Caco-2 (cell line): Measurements from ENCODE around the gene EVI5L. TPM values are rescaled to one million over a fixed set of nuclear protein-coding genes. Genes with fewer than 3 reads are reported as not detected.

Experiments used
- BruUV-seq: library from RNA; stranded (reverse); fragments of 400-500 nt; replicated peaks from 2 replicates; lab custom pipeline; 2021; lab: Mats Ljungman, UMichigan
- CTCF ChIA-PET: fragments of 300-600 bp; sonication (Branson Sonifier 250); formaldehyde crosslinking; loops from one replicate; lab custom pipeline; 2022; ENCODE audit warnings: antibody characterized with exemption; lab: Charles Lee
- POLR2A ChIA-PET: fragments of 300-600 bp; sonication (Branson Sonifier 250); formaldehyde crosslinking; loops from one replicate; lab custom pipeline; 2022; ENCODE audit warnings: antibody characterized with exemption; lab: Charles Lee
- DNase-seq, 2 experiments: peaks; one replicate each; pipeline versions ENCODE4 v3.0.0 to v3.0.0-alpha.2; 2020 to 2022
- H3K27me3 ChIP-seq: replicated peaks from 2 replicates; pipeline ENCODE4 v1.6.0; 2011; ENCODE audit warnings: low read length; ENCODE audit not compliant: control insufficient read depth, insufficient read depth
- H3K36me3 ChIP-seq: 2 replicates; pipeline ENCODE4 v1.5.1; 2011; ENCODE audit warnings: low read length; ENCODE audit not compliant: control insufficient read depth, insufficient read depth
- H3K4me1 ChIP-seq: fragments of 250-450 bp; sonication (Bioruptor Pico); 2 replicates; pipeline ENCODE4 v1.5.1; 2020; ENCODE audit warnings: mild to moderate bottlenecking
- H3K4me3 ChIP-seq: 2 replicates; pipeline ENCODE4 v1.5.1; 2011; ENCODE audit warnings: low read depth, mild to moderate bottlenecking, control low read depth, low read length
- H3K9me3 ChIP-seq: fragments of 250-450 bp; sonication (Bioruptor Pico); 2 replicates; pipeline ENCODE4 v1.5.1; 2020; ENCODE audit warnings: mild to moderate bottlenecking, moderate library complexity
- H3K27ac Mint-ChIP-seq: one replicate; pipeline ENCODE4 v1.8.0; 2022; ENCODE audit warnings: mixed read lengths; ENCODE audit not compliant: unreplicated experiment
- H3K27me3 Mint-ChIP-seq: one replicate; pipeline ENCODE4 v1.8.0; 2022; ENCODE audit warnings: mixed read lengths; ENCODE audit not compliant: insufficient read depth, unreplicated experiment
- H3K36me3 Mint-ChIP-seq: one replicate; pipeline ENCODE4 v1.8.0; 2022; ENCODE audit warnings: mild to moderate bottlenecking, mixed read lengths; ENCODE audit not compliant: insufficient read depth, unreplicated experiment
- H3K4me1 Mint-ChIP-seq: one replicate; pipeline ENCODE4 v1.8.0; 2022; ENCODE audit warnings: low read depth, mixed read lengths; ENCODE audit not compliant: unreplicated experiment
- H3K4me3 Mint-ChIP-seq: one replicate; pipeline ENCODE4 v1.8.0; 2022; ENCODE audit warnings: mild to moderate bottlenecking, moderate library complexity, mixed read lengths; ENCODE audit not compliant: unreplicated experiment
- H3K9me3 Mint-ChIP-seq: one replicate; pipeline ENCODE4 v1.8.0; 2022; ENCODE audit warnings: mixed read lengths; ENCODE audit not compliant: unreplicated experiment
- CTCF ChIP-seq, 2 experiments: fragments of 200-600 bp in 1 of 2; IDR thresholded peaks; 1 replicate in 1 of 2; 2 replicates in 1 of 2; pipeline versions ENCODE4 v1.5.1 to v1.8.0; 2011 to 2022; ENCODE audit warnings: antibody characterized with exemption in 1 of 2, control low read depth in 1 of 2, inconsistent platforms in 1 of 2, low read depth in 1 of 2, low read length in 1 of 2, mild to moderate bottlenecking in 1 of 2, moderate library complexity in 1 of 2; ENCODE audit not compliant: insufficient read depth in 1 of 2, severe bottlenecking in 1 of 2, unreplicated experiment in 1 of 2
- intact Hi-C: fragments of 100-400 bp; cut with micrococcal nuclease; formaldehyde crosslinking; loops from one replicate; pipeline ENCODE4 v1.10.0; 2022; ENCODE audit not compliant: unreplicated experiment
- total RNA-seq: library from RNA; stranded (reverse); gene quantifications from 2 replicates; pipeline ENCODE4 v1.2.3, GENCODE V29; 2022

The EVI5L gene
- total RNA-seq, 1 experiment from 2014 or later, result 9.8 TPM

GRCh38 chr19:7885818-7886217, 55.8 kb downstream of the EVI5L start:
- Histone ChIP-seq H3K27me3 (no peaks in the 10 kb centered on the region), H3K4me1 (peaks cover 10% of the 10 kb centered on the region; the same call in 1 of the 2 replicates), H3K9me3 (no peaks in the 10 kb centered on the region), H3K36me3 (no peaks in the 10 kb centered on the region), H3K4me3 (no peak overlapping the region)
- BruUV-seq, result no TSS peak
- no peak for DNase-seq
- intact Hi-C loops, result loop anchor here (5.0 kb wide), 1 partner anchor 34 kb away; no protein-coding TSS in a partner anchor
- H3K9me3 Mint-ChIP-seq, result no peaks in the 10 kb centered on the region
- H3K4me1 Mint-ChIP-seq, result no peaks in the 10 kb centered on the region
- TF ChIP-seq CTCF (IDR thresholded peaks at IDR 0.05; ENCODE audit: insufficient read depth in 1 of 2, low read depth in 1 of 2, low read length in 1 of 2, severe bottlenecking in 1 of 2, unreplicated experiment in 1 of 2), result no peak
- no peak overlapping the region for H3K4me3 Mint-ChIP-seq
- ChIA-PET CTCF (interaction anchor here (0.7 to 2.3 kb wide), 4 partner anchors 16 to 35 kb away, joined by 3 to 5 read pairs (median 5); partner anchors contain the start of genes MAP2K7 and SNAPC2), POLR2A (no interaction called here)
- no peaks in the 10 kb centered on the region for H3K36me3 Mint-ChIP-seq
- H3K27ac Mint-ChIP-seq, result no peak overlapping the region
- no peaks in the 10 kb centered on the region for H3K27me3 Mint-ChIP-seq

GRCh38 chr19:7887408-7888144, 57.6 kb downstream of the EVI5L start:
- POLR2A ChIA-PET, result interaction anchor here (0.6 to 2.3 kb wide), 4 partner anchors 16 to 56 kb away, joined by 6 to 12 read pairs (median 8); partner anchors contain the start of genes MAP2K7 and TIMM44
- BruUV-seq, result no TSS peak
- H3K9me3 ChIP-seq, result no peaks in the 10 kb centered on the region
- TF ChIP-seq CTCF (IDR thresholded peaks at IDR 0.05; ENCODE audit: insufficient read depth in 1 of 2, low read depth in 1 of 2, low read length in 1 of 2, severe bottlenecking in 1 of 2, unreplicated experiment in 1 of 2), result no peak
- H3K27me3 ChIP-seq, result no peaks in the 10 kb centered on the region
- no peaks in the 10 kb centered on the region for H3K36me3 ChIP-seq
- intact Hi-C loops, result loop anchor here (2.0 to 5.0 kb wide), 2 partner anchors 15 to 35 kb away; partner anchors contain the start of gene MAP2K7
- H3K4me3 Mint-ChIP-seq, result peak overlapping the region; percentile 70
- H3K4me1 Mint-ChIP-seq, result no peaks in the 10 kb centered on the region
- no peak for DNase-seq
- CTCF ChIA-PET, result interaction anchor here (0.7 to 2.3 kb wide), 3 partner anchors 18 to 34 kb away, joined by 3 to 8 read pairs (median 5); no protein-coding TSS in a partner anchor
- no peaks in the 10 kb centered on the region for H3K9me3 Mint-ChIP-seq
- H3K4me1 ChIP-seq, result peaks cover 10% of the 10 kb centered on the region; the same call in 1 of the 2 replicates
- no peak overlapping the region for H3K27ac Mint-ChIP-seq
- H3K27me3 Mint-ChIP-seq, result no peaks in the 10 kb centered on the region
- H3K4me3 ChIP-seq, result no peak overlapping the region
- H3K36me3 Mint-ChIP-seq, result no peaks in the 10 kb centered on the region

- TF ChIP-seq CTCF (IDR thresholded peaks at IDR 0.05; ENCODE audit: insufficient read depth in 1 of 2, low read depth in 1 of 2, low read length in 1 of 2, severe bottlenecking in 1 of 2, unreplicated experiment in 1 of 2), result peak in 1 of 2 experiments; percentile 10
- no peaks in the 10 kb centered on the region for H3K9me3 Mint-ChIP-seq
- CTCF ChIA-PET, result interaction anchor here (0.7 to 1.2 kb wide), 3 partner anchors 19 to 344 kb away, joined by 3 to 8 read pairs (median 3); no protein-coding TSS in a partner anchor
These were observed 58.3 kb downstream of the EVI5L start, which contains the start of gene LRRC8E for GRCh38 chr19:7888145-7888825. Gene LRRC8E (plus strand): TSS chr19:7888510. CDS start chr19:7895604, 7,094 bp downstream.

More at GRCh38 chr19:7888145-7888825, 58.3 kb downstream of the EVI5L start, which contains the start of gene LRRC8E:
- H3K27me3 ChIP-seq, result no peaks in the 10 kb centered on the region
- BruUV-seq, result no TSS peak
- POLR2A ChIA-PET, result interaction anchor here (0.6 to 2.3 kb wide), 5 partner anchors 15 to 318 kb away, joined by 3 to 12 read pairs (median 8); partner anchors contain the start of genes MAP2K7 and TIMM44
- peak; percentile 78 to 85 for DNase-seq
- intact Hi-C loops, result loop anchor here (2.0 to 5.0 kb wide), 2 partner anchors 15 to 36 kb away; partner anchors contain the start of gene MAP2K7
- Mint-ChIP-seq H3K27ac (peak within 1 kb of the TSS; percentile 19), H3K27me3 (no peaks in the 10 kb centered on the region), H3K4me1 (no peaks in the 10 kb centered on the region), H3K4me3 (peak within 1 kb of the TSS; percentile 70), H3K36me3 (no peaks in the 10 kb centered on the region)
- no peaks in the 10 kb centered on the region for H3K9me3 ChIP-seq
- peaks cover 10% of the 10 kb centered on the region; the same call in 1 of the 2 replicates for H3K4me1 ChIP-seq
- no peaks in the 10 kb centered on the region for H3K36me3 ChIP-seq
- H3K4me3 ChIP-seq, result peak within 1 kb of the TSS; percentile 66
